GM19324 (cell line): Measurements from ENCODE around the gene MUC12.
"Not testable (repeated sequence)": the region's sequence is repeated elsewhere in the genome, so short reads cannot be mapped to it uniquely, and the experiment has no call there.

ENCODE experiments used
- ATAC-seq: cut with Tn5 transposase; IDR thresholded peaks from one replicate; pipeline ENCODE4 v1.9.1; 2021; ENCODE audit warnings: mild to moderate bottlenecking, moderate library complexity; ENCODE audit not compliant: unreplicated experiment, low FRiP score

The MUC12 gene

GRCh38 chr7:100983451-100984187, 14.3 kb downstream of the MUC12 start:
- no peak for ATAC-seq

- ATAC-seq: not testable (repeated sequence)
These were observed 15.0 kb downstream of the MUC12 start for GRCh38 chr7:100984241-100984918.

DNA sequence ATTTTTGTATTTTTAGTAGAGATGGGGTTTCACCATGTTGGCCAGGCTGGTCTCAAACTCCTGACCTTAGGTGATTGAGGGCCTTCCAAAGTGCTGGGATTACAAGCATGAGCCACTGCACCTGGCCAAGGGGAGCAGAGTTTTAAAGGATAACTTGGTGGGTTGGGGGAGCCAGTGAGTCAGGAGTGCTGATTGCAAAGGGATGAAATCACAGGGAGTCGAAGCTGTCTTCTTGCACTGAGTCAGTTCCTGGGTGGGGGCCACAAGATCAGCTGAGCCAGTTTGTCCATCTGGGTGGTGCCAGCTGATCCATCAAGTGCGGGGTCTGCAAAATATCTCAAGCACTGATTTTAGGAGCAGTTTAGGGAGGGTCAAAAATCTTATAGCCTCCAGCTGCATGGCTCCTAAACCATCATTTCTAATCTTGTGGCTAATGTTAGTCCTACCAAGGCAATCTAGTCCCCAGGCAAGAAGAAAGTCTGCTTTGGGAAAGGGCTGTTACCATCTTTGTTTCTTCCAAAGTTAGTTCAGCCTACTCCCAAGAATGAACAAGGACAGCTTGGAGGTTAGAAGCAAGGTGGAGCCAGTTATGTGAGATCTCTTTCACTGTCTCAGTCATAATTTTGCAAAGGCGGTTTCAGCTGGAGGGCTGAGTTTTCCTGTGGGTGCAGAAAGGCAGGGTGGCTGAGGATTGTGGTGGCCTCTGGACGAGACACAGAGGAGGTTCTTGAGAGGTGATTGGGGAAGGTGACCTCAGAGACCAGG, 15.8 kb downstream of the MUC12 start:
- ATAC-seq: not testable (repeated sequence)

GRCh38 chr7:100991631-100992030, 22.3 kb downstream of the MUC12 start:
- no peak for ATAC-seq

- ATAC-seq: not testable (repeated sequence)
These were observed 22.9 kb downstream of the MUC12 start for GRCh38 chr7:100992280-100992679.

GRCh38 chr7:100994671-100995070, 25.3 kb downstream of the MUC12 start:
- ATAC-seq: not testable (repeated sequence)

GRCh38 chr7:100998530-100998929, 29.2 kb downstream of the MUC12 start:
- not testable (repeated sequence) for ATAC-seq

- ATAC-seq: not testable (repeated sequence)
These were observed 30.0 kb downstream of the MUC12 start for GRCh38 chr7:100999334-100999733.

DNA sequence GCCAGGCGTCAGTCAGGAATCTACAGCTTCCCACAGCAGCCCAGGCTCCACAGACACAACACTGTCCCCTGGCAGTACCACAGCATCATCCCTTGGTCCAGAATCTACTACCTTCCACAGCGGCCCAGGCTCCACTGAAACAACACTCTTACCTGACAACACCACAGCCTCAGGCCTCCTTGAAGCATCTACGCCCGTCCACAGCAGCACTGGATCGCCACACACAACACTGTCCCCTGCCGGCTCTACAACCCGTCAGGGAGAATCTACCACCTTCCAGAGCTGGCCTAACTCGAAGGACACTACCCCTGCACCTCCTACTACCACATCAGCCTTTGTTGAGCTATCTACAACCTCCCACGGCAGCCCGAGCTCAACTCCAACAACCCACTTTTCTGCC, 30.7 kb downstream of the MUC12 start:
- not testable (repeated sequence) for ATAC-seq

DNA sequence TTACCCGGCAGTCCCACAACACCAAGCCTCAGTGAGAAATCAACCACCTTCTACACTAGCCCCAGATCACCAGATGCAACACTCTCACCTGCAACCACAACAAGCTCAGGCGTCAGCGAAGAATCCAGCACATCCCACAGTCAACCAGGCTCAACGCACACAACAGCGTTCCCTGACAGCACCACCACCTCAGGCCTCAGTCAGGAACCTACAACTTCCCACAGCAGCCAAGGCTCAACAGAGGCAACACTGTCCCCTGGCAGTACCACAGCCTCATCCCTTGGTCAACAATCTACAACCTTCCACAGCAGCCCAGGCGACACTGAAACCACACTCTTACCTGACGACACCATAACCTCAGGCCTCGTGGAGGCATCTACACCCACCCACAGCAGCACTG, 33.0 kb downstream of the MUC12 start:
- not testable (repeated sequence) for ATAC-seq

GRCh38 chr7:101007361-101007760, 38.0 kb downstream of the MUC12 start:
- ATAC-seq: not testable (repeated sequence)

DNA sequence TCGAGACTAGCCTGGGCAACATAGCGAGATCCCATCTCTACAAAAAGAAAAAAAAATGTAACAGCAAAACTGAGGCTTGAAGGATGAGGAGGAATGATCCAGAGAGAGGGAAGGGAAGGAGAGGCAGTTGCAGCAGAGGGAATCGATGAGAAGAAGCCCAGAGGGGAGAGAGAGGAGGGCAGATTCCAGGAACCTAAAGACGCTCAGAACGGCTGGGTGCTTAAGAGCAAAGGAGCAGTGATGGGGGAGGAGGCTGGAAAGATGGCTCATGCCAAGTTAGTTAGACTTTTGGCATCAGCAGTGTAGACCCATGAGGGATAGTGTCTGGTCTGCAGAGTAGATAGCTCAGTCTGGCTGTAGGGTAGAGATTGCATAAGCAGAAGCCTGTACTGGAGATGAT, 40.3 kb downstream of the MUC12 start:
- no peak for ATAC-seq

GRCh38 chr7:101012931-101013330, 43.6 kb downstream of the MUC12 start:
- ATAC-seq: no peak

DNA sequence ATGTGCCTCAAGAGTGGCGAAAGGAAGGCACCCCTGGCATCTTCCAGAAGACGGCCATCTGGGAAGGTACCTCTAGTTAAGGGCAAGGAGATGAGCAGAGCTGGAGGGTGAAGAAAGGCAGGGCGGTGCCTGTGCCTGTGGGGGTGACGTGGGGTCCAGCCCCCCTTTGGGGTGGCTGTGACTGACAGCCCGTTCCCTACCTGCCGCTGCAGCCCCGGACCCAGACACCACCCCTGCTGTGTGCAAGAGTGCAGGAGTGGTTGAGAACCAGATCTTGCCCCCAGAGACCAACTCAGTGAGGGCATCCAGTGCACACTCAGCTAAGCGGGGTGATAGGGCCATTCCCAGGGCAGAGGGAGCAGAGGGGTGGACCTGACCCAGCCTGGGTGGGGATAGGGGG, 46.3 kb downstream of the MUC12 start:
- ATAC-seq: no peak

DNA sequence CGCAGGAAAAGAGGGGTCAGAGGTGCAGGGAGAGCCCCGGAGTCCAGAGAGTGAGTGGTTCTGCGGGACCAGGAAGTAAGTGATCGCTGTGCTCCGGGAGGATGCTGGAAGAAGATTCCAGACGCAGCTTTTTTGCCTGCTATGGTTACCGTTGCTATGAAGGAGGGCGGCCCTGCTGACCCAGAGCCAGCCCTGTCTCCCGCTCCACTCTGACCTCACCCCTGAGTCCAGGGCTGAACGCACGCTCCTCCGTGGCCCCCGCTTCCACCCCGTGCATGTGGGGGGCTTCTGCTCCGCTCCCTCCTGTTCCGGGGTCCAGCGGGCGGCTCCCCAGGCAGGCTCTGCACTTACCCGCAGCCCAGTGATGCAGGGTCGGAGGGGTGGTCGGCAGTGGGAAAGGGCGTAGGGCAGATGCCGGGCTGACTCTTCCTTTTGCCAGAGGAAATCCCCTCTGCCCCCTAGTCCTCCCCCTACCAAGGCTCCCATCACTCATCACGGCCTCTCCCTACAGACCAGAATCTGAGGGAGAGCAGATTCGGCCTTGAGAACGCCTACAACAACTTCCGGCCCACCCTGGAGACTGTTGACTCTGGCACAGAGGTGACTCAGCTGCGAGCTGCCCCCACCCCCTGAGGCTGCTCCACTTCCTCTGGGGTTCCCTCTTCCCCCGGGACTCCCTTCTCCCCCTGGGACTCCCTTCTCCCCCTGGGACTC, 47.9 kb downstream of the MUC12 start:
- ATAC-seq: peak; percentile 40

DNA sequence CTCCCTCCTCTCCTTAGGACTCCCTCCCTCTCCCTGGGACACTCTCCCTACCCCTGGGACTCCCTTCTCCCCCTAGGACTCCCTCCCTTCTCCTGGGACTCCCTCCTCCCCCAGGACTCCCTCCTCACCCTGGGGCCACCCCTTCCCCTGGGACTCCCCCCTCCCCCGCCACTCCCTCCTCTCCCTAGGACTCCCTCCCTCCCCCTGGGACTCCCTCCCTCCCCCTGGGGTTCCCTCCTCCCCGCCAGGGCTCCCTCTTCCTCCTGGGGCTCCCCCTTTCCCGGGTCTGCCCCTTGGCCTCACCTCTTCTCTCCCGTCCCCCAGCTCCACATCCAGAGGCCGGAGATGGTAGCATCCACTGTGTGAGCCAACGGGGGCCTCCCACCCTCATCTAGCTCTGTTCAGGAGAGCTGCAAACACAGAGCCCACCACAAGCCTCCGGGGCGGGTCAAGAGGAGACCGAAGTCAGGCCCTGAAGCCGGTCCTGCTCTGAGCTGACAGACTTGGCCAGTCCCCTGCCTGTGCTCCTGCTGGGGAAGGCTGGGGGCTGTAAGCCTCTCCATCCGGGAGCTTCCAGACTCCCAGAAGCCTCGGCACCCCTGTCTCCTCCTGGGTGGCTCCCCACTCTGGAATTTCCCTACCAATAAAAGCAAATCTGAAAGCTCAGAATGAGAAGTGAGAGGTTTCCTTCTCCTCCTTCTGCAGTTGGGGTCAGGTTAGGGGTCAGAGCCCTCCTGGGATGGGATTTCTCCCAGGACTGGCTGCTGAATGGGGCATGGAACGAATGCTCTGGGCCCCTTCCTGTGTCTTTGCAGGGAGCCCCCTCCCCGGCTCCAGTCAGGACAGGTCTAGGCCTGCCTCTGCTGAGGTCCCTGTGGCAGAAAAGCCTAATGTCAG, 49.2 kb downstream of the MUC12 start:
- ATAC-seq: no peak

GRCh38 chr7:101020444-101020843, 51.1 kb downstream of the MUC12 start:
- ATAC-seq: no peak

GRCh38 chr7:101021703-101022102, 52.3 kb downstream of the MUC12 start:
- no peak for ATAC-seq

- no peak for ATAC-seq
These were observed 54.5 kb downstream of the MUC12 start for GRCh38 chr7:101023839-101024238.

DNA sequence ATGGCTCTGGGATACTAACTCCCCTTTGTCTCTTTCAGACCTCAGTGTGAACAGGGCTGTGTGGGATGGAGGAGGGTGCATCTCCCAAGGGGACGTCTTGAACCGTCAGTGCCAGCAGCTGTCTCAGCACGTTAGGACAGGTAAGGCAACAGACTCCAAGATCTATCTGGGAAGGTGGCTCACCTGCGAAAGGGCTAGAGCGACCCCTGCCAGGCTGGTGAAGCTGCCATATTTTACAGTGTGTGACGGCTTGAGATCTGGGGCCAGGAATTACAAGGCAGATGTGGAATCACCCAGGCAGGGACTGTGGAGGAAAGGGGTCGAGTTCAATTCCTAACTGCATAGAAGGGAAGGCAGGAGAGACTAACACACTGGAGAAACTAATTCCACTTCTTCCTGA, 61.7 kb downstream of the MUC12 start:
- ATAC-seq: no peak
